Prostate gland (tissue), 2 donors: ENCODE results near the gene ADARB2. TPM values are rescaled to one million over a fixed set of nuclear protein-coding genes. Genes with fewer than 3 reads are reported as not detected.

Experiments used
- DNase-seq: peaks from one replicate; pipeline ENCODE4 v3.0.0-alpha.2; 2019; ENCODE audit warnings: low spot score
- H3K27ac ChIP-seq, 2 donors: fragments of 200-600 bp; sonication (generic); 2 replicates each; pipeline ENCODE4 v1.5.1; 2017 to 2019
- H3K27me3 ChIP-seq: fragments of 200-600 bp; sonication (generic); replicated peaks from 2 replicates; pipeline ENCODE4 v1.5.1; 2019; ENCODE audit not compliant: insufficient read depth
- H3K36me3 ChIP-seq, 2 donors: fragments of 200-600 bp; sonication (generic); 1 replicate in 1 of 2; 2 replicates in 1 of 2; pipeline versions ENCODE4 v1.5.1 to v1.8.1; 2017 to 2019
- H3K4me1 ChIP-seq: fragments of 200-600 bp; sonication (generic); replicated peaks from 2 replicates; pipeline ENCODE4 v1.5.1; 2019
- H3K4me3 ChIP-seq, 2 donors: fragments of 200-600 bp; sonication (generic); 2 replicates each; pipeline ENCODE4 v1.5.1; 2017 to 2019
- H3K9me3 ChIP-seq: fragments of 200-600 bp; sonication (generic); 2 replicates; pipeline ENCODE4 v1.5.1; 2017
- CTCF ChIP-seq, 4 experiments: fragments of 200-600 bp in 2 of 4; fragments of 450-650 bp in 2 of 4; sonication (generic) in 2 of 4; IDR thresholded peaks; 1 replicate in 3 of 4; 2 replicates in 1 of 4; pipeline ENCODE4 v1.5.1; 2016 to 2019; ENCODE audit warnings: antibody characterized with exemption in 4 of 4, mild to moderate bottlenecking in 2 of 4, moderate library complexity in 2 of 4
- POLR2A ChIP-seq: fragments of 450-650 bp; IDR thresholded peaks from one replicate; pipeline ENCODE4 v1.6.1; 2016; ENCODE audit warnings: antibody characterized with exemption, mild to moderate bottlenecking
- POLR2AphosphoS5 ChIP-seq: sonication (generic); formaldehyde crosslinking; IDR thresholded peaks from one replicate; pipeline ENCODE4 v1.6.1; 2017; ENCODE audit warnings: antibody characterized with exemption
- WGBS: methylation state at CpG from one replicate; pipeline ENCODE4 v1.1.5; 2018; 5-methylcytosine and 5-hydroxymethylcytosine counted together
- intact Hi-C: fragments of 100-400 bp; cut with DNase I; formaldehyde crosslinking; loops from one replicate; pipeline ENCODE4 v1.14.2; 2022
- total RNA-seq, 2 donors: library from RNA; depleted of rRNA; stranded (reverse); fragments of >200 nt; gene quantifications; one replicate each; pipeline ENCODE4 v1.1.0, GENCODE V29; 2016

ADARB2 gene
- total RNA-seq, 2 donors from 2014 or later, result 0.36 to 10.5 TPM

GRCh38 chr10:1532636-1533035 lies 204.7 kb downstream of the ADARB2 start:
- WGBS, result 87% methylated on average over 14 of the region's 14 CpGs
- H3K4me1 ChIP-seq, result no peaks in the 10 kb centered on the region
- no peaks in the 10 kb centered on the region for H3K9me3 ChIP-seq
- H3K36me3 ChIP-seq, result no peaks in the 10 kb centered on the region
- H3K27ac ChIP-seq, result no peak overlapping the region
- no peak overlapping the region for H3K4me3 ChIP-seq
- no peaks in the 10 kb centered on the region for H3K27me3 ChIP-seq
- intact Hi-C loops, result no loop called here
- TF ChIP-seq POLR2A (no peak), CTCF (IDR thresholded peaks at IDR 0.05) (no peak), POLR2AphosphoS5 (no peak)
- DNase-seq, result no peak

- no peaks in the 10 kb centered on the region for H3K27me3 ChIP-seq
- no peak overlapping the region for H3K27ac ChIP-seq
- 85% methylated on average over 18 of the region's 18 CpGs for WGBS
- no peak for DNase-seq
- H3K9me3 ChIP-seq, result no peaks in the 10 kb centered on the region
- no peak overlapping the region for H3K4me3 ChIP-seq
- H3K36me3 ChIP-seq, result no peaks in the 10 kb centered on the region
- H3K4me1 ChIP-seq, result no peaks in the 10 kb centered on the region
- intact Hi-C loops, result no loop called here
- TF ChIP-seq POLR2A (no peak), CTCF (IDR thresholded peaks at IDR 0.05) (no peak), POLR2AphosphoS5 (no peak)
Measured at GRCh38 chr10:1531883-1532597, 205.3 kb downstream of the ADARB2 start.

GRCh38 chr10:1530871-1531517 lies 206.3 kb downstream of the ADARB2 start:
- Histone ChIP-seq H3K9me3 (no peaks in the 10 kb centered on the region), H3K27me3 (no peaks in the 10 kb centered on the region), H3K36me3 (no peaks in the 10 kb centered on the region), H3K27ac (no peak overlapping the region), H3K4me3 (no peak overlapping the region), H3K4me1 (no peaks in the 10 kb centered on the region)
- WGBS, result 78% methylated on average over 16 of the region's 16 CpGs
- TF ChIP-seq POLR2A (no peak), POLR2AphosphoS5 (no peak), CTCF (IDR thresholded peaks at IDR 0.05) (no peak)
- intact Hi-C loops, result no loop called here
- DNase-seq, result no peak

GRCh38 chr10:1529806-1530413 lies 207.4 kb downstream of the ADARB2 start:
- TF ChIP-seq POLR2A, result no peak
- TF ChIP-seq POLR2AphosphoS5, result no peak
- TF ChIP-seq CTCF (IDR thresholded peaks at IDR 0.05), result no peak
- no peak for DNase-seq
- 88% methylated on average over 15 of the region's 15 CpGs for WGBS
- H3K9me3 ChIP-seq, result no peaks in the 10 kb centered on the region
- no peaks in the 10 kb centered on the region for H3K4me1 ChIP-seq
- no peak overlapping the region for H3K4me3 ChIP-seq
- H3K36me3 ChIP-seq, result no peaks in the 10 kb centered on the region
- H3K27ac ChIP-seq, result no peak overlapping the region
- H3K27me3 ChIP-seq, result no peaks in the 10 kb centered on the region
- intact Hi-C loops, result no loop called here
